Smooth muscle cell (in vitro differentiated cells): ENCODE data around the gene RPL37A. TPM values are rescaled to one million over a fixed set of nuclear protein-coding genes. Genes with fewer than 3 reads are reported as not detected.

Source experiments
- DNase-seq: peaks from one replicate; lab custom pipeline; 2025; ENCODE audit not compliant: unreplicated experiment; lab: John Stamatoyannopoulos, UW
- H2AFZ ChIP-seq: fragments of 200-600 bp; sonication (generic); 2 replicates; pipeline ENCODE4 v1.6.0; 2016; ENCODE audit warnings: antibody characterized with exemption, low read depth, mild to moderate bottlenecking
- H3F3A ChIP-seq: fragments of 200-600 bp; sonication (generic); 2 replicates; pipeline ENCODE4 v1.6.0; 2017; ENCODE audit warnings: antibody characterized with exemption, low read depth
- H3K27ac ChIP-seq: fragments of 200-600 bp; sonication (generic); 2 replicates; pipeline ENCODE4 v1.5.1; 2016; ENCODE audit warnings: low read depth, mild to moderate bottlenecking
- H3K27me3 ChIP-seq: fragments of 200-600 bp; sonication (generic); 2 replicates; pipeline ENCODE4 v1.6.1; 2016; ENCODE audit warnings: low read depth, mild to moderate bottlenecking
- H3K36me3 ChIP-seq: fragments of 200-600 bp; sonication (generic); 2 replicates; pipeline ENCODE4 v1.5.1; 2016; ENCODE audit warnings: low read depth
- H3K4me1 ChIP-seq: fragments of 200-600 bp; sonication (generic); 2 replicates; pipeline ENCODE4 v1.5.1; 2016; ENCODE audit warnings: low read depth
- H3K4me2 ChIP-seq: fragments of 200-600 bp; sonication (generic); 2 replicates; pipeline ENCODE4 v1.6.0; 2016; ENCODE audit warnings: mild to moderate bottlenecking
- H3K4me3 ChIP-seq: fragments of 200-600 bp; sonication (generic); 2 replicates; pipeline ENCODE4 v1.5.1; 2016; ENCODE audit warnings: mild to moderate bottlenecking
- H3K79me2 ChIP-seq: fragments of 200-600 bp; sonication (generic); 2 replicates; pipeline ENCODE4 v1.6.0; 2016; ENCODE audit warnings: low read depth, mild to moderate bottlenecking
- H3K9ac ChIP-seq: fragments of 200-600 bp; sonication (generic); 2 replicates; pipeline ENCODE4 v1.6.0; 2016; ENCODE audit warnings: low read depth
- H3K9me3 ChIP-seq: fragments of 200-600 bp; sonication (generic); replicated peaks from 2 replicates; pipeline ENCODE4 v1.5.1; 2016; ENCODE audit warnings: low read depth
- H4K20me1 ChIP-seq: fragments of 200-600 bp; sonication (generic); 2 replicates; pipeline ENCODE4 v1.6.0; 2016; ENCODE audit warnings: low read depth
- WGBS: methylation state at CpG from one replicate; pipeline ENCODE4 v1.1.7; 2016; ENCODE audit warnings: low lambda C conversion rate; 5-methylcytosine and 5-hydroxymethylcytosine counted together
- polyA plus RNA-seq: library from polyadenylated mRNA; unstranded; fragments of >200 nt; fragmentation: Nextera tagmentation; extraction: Ambion mirVana; gene quantifications from 2 replicates; pipeline ENCODE4 v1.2.1, GENCODE V29; 2016
- total RNA-seq: library from RNA; depleted of rRNA; stranded (reverse); fragments of >200 nt; gene quantifications from 2 replicates; pipeline ENCODE4 v1.2.3, GENCODE V29; 2014
- TF ChIP-seq, protein P1 (sequence below): fragments of 200-600 bp; sonication (generic); IDR thresholded peaks from 2 replicates; pipeline ENCODE4 v1.5.1; 2017; ENCODE audit warnings: borderline replicate concordance, mild to moderate bottlenecking, antibody characterized with exemption; ENCODE audit not compliant: insufficient read depth, poor library complexity, severe bottlenecking

RPL37A gene
- total and polyA plus RNA-seq, 2 experiments from 2014 or later, result 1,221 to 1,842 TPM

DNA sequence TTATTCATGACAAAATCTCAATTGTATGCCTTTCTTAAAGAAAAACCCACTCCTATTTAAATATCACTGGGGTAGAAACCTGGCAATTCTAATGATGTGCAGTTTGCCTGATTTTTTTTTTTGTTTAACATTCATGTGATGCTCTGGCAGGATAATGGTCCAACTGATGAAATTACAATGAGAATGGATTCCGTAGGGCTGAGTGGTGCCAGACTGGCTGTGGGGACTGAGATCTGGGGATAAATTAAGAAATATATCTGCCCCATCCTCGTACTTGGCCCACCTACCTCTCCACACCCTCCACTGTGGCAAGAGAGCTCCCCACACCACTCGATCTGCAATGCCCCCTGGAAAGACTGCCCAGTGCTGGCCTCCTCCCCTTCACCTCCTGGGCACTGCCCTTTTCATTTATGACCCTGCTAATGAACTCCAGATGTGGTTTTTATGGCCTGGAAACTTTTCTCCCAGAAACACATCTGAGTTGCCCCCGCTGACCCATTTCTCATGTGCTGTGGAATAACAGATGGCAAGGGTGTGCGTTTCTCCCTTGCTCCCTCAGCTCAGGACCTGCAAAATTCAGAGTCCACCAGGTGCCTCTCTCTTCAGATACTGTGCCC is 33.0 kb upstream of the RPL37A start:
- H3K4me2 ChIP-seq, result no peak overlapping the region
- H3F3A ChIP-seq, result no peaks in the 10 kb centered on the region
- 83% methylated on average over 5 of the region's 5 CpGs for WGBS
- no peaks in the 10 kb centered on the region for H3K27me3 ChIP-seq
- no peak for DNase-seq
- H3K36me3 ChIP-seq, result no peaks in the 10 kb centered on the region
- H3K4me3 ChIP-seq, result no peak overlapping the region
- H3K79me2 ChIP-seq, result no peaks in the 10 kb centered on the region
- TF ChIP-seq, protein P1, sequence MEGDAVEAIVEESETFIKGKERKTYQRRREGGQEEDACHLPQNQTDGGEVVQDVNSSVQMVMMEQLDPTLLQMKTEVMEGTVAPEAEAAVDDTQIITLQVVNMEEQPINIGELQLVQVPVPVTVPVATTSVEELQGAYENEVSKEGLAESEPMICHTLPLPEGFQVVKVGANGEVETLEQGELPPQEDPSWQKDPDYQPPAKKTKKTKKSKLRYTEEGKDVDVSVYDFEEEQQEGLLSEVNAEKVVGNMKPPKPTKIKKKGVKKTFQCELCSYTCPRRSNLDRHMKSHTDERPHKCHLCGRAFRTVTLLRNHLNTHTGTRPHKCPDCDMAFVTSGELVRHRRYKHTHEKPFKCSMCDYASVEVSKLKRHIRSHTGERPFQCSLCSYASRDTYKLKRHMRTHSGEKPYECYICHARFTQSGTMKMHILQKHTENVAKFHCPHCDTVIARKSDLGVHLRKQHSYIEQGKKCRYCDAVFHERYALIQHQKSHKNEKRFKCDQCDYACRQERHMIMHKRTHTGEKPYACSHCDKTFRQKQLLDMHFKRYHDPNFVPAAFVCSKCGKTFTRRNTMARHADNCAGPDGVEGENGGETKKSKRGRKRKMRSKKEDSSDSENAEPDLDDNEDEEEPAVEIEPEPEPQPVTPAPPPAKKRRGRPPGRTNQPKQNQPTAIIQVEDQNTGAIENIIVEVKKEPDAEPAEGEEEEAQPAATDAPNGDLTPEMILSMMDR, result no peak
- H2AFZ ChIP-seq, result no peak overlapping the region
- no peaks in the 10 kb centered on the region for H3K4me1 ChIP-seq
- no peak overlapping the region for H3K9ac ChIP-seq
- H4K20me1 ChIP-seq, result no peaks in the 10 kb centered on the region
- H3K27ac ChIP-seq, result no peak overlapping the region
- no peaks in the 10 kb centered on the region for H3K9me3 ChIP-seq

DNA sequence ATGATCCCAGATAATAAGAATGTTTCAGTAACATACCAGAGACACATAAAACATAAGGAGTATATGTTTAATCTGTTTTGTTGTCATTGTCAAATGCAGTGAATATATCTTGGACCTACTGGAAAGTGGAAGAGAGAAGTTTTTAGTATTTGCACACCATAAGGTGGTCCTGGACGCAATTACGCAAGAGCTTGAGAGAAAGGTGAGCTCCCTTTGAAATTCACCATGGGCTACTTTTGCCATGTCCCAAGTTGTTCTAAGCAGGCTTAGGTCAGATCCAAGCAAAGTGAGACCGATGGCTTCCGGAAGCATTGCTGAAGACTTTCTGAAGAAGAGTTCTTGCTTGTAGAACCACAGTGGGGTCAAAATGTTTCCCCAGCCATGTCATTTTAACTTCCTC is 30.8 kb upstream of the RPL37A start:
- no peak overlapping the region for H3K9ac ChIP-seq
- WGBS, result 99% methylated on average over 4 of the region's 4 CpGs
- no peaks in the 10 kb centered on the region for H3K36me3 ChIP-seq
- H3K9me3 ChIP-seq, result no peaks in the 10 kb centered on the region
- no peak overlapping the region for H3K4me2 ChIP-seq
- no peaks in the 10 kb centered on the region for H3K79me2 ChIP-seq
- no peak for DNase-seq
- H3K4me3 ChIP-seq, result no peak overlapping the region
- H3K4me1 ChIP-seq, result no peaks in the 10 kb centered on the region
- H3K27me3 ChIP-seq, result no peaks in the 10 kb centered on the region
- H4K20me1 ChIP-seq, result no peaks in the 10 kb centered on the region
- no peak overlapping the region for H2AFZ ChIP-seq
- H3K27ac ChIP-seq, result no peak overlapping the region
- no peaks in the 10 kb centered on the region for H3F3A ChIP-seq
- TF ChIP-seq, protein P1, result no peak

DNA sequence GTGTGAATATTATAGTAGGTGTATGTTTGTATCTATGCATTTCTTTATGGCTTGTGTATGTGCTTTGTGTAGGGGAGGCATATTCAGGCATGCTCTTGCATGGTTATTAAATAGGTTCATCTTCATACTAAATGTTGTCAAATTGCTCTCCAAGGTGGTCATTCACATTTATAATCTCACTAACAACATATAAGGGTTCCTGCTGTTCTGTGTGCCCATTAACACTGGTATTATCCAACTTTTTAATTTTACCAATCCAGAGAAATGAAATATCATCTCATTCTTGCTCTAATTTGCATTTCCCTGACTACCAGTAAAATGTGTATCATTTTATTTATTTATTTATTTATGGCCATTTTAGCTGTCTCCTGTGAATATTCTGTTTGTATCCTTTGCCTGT is 29.0 kb upstream of the RPL37A start:
- no peaks in the 10 kb centered on the region for H3K79me2 ChIP-seq
- TF ChIP-seq, protein P1, result no peak
- no peaks in the 10 kb centered on the region for H3K4me1 ChIP-seq
- no peak overlapping the region for H2AFZ ChIP-seq
- no peak overlapping the region for H3K4me2 ChIP-seq
- no peaks in the 10 kb centered on the region for H3K27me3 ChIP-seq
- no peak for DNase-seq
- no peak overlapping the region for H3K9ac ChIP-seq
- no peaks in the 10 kb centered on the region for H3F3A ChIP-seq
- no peak overlapping the region for H3K27ac ChIP-seq
- no peak overlapping the region for H3K4me3 ChIP-seq
- no peaks in the 10 kb centered on the region for H4K20me1 ChIP-seq
- H3K9me3 ChIP-seq, result no peaks in the 10 kb centered on the region
- no peaks in the 10 kb centered on the region for H3K36me3 ChIP-seq

DNA sequence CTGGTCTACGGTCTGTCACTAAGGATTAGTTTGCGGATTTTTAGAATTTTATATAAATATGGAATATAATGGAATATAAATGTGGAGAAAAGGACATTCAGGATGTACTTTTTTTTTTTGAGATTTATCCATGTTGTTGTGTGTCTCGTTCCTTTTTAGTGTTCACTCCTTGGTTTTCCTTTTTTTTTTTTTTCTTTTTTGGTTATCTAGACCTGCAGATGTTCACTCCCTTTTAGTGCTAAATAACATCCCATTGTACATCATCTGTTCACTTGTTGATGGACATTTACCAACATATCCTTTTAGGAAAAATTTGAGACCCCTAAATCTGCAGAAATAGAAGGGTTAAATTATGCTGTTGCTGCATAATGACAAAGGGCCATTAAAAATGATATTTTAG is 25.5 kb upstream of the RPL37A start:
- TF ChIP-seq, protein P1, result no peak
- WGBS, result 85% methylated on average over 3 of the region's 3 CpGs

More for the DNA sequence above, 25.5 kb upstream of the RPL37A start:
- H3K9me3 ChIP-seq, result no peaks in the 10 kb centered on the region
- H3K36me3 ChIP-seq, result no peaks in the 10 kb centered on the region
- DNase-seq, result no peak
- no peaks in the 10 kb centered on the region for H3F3A ChIP-seq
- no peaks in the 10 kb centered on the region for H3K79me2 ChIP-seq
- H3K9ac ChIP-seq, result no peak overlapping the region
- H3K4me1 ChIP-seq, result no peaks in the 10 kb centered on the region
- H3K4me3 ChIP-seq, result no peak overlapping the region
- H3K27ac ChIP-seq, result no peak overlapping the region
- no peak overlapping the region for H2AFZ ChIP-seq
- H3K27me3 ChIP-seq, result no peaks in the 10 kb centered on the region
- H3K4me2 ChIP-seq, result no peak overlapping the region
- H4K20me1 ChIP-seq, result no peaks in the 10 kb centered on the region
